Activated effector memory CD4-positive, alpha-beta T cell treated with Interleukin-2 at 50 U/mL for 16 hours (primary cell): ENCODE data around the gene SIK3.

Experiments
- DNase-seq: peaks from one replicate; pipeline ENCODE4 v3.0.0-alpha.2; 2020

The SIK3 gene

GRCh38 chr11:116885951-116886655, 212.1 kb downstream of the SIK3 start:
- no peak for DNase-seq

DNA sequence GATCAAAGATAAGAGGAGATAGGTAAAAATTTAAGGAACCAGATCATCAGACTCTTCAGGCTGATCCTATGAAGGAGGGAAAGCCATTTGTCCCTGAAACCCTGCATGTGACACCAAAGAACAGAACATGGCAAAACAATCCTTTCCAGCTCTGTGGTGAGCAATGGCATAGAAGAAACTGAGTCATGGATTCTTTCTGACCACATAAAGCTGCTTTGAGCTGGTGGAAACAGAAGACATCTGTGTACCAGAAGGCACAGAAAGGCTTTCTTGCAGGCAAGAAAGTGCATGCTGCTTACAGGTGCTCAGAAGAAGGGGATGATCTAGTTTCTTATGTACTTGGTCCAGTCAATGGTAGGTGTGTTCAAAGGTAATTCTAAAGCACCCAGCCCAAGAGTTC, 215.8 kb downstream of the SIK3 start:
- no peak for DNase-seq

- DNase-seq = no peak
Measured at GRCh38 chr11:116881143-116881542, 217.1 kb downstream of the SIK3 start.

DNA sequence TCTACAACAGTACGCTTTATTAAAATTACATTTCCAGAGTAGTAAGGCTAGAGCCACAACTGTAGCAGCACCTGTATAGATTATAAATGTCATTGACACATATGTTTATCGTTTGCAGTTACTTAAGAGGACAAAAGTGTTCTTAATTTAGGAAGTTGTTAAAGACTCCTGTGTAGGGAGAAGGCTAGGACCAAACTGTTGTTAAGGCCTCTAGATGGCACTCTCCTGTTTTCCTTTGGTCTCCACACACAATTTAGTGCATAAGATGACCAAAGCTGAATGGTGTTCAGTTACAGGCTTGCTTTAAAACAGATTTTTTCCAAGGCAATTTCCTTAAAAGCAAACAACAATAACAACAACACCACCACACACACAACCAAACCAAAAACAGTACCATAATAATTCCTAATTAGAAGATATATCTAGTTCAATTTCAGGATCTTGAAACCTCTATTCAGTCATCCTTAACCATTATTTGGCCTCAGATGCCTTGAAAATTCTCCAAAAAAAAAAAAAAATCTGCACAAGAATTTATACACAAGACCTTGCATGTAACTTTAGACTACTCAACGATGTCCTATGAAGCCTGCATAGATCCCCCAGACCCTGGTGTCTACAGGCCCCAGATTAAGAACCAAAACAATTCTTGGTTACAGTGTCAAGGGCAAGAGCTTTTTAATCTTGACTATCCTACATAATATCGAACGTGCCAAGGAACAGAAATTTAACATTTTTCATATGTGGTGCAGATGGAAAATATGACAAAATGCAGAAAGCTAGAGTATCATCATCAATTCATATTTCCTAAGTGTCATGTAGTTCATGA, 218.2 kb downstream of the SIK3 start:
- DNase-seq = no peak

DNA sequence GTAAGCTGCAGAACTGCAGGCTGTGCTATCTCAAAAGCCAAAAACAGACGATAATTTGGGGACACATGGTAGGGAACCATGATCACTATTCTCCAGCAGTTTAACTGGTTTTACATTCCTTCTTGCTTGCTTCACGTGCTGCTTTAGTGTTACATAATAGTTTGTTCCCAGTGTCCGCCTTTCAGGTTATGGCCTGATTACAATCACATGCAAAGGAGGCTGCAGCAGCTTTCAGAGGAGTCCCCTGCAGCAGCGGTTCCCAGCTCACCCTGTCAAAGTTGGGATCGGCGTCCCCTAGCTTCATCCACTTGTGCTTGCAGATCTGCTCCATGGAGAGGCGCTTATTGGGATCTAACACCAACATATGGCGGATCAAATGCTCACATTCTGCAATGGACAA, 221.6 kb downstream of the SIK3 start:
- DNase-seq = no peak

GRCh38 chr11:116875194-116875593, 223.0 kb downstream of the SIK3 start:
- DNase-seq = no peak

- DNase-seq = no peak
Measured at GRCh38 chr11:116874251-116874650, 224.0 kb downstream of the SIK3 start.

DNA sequence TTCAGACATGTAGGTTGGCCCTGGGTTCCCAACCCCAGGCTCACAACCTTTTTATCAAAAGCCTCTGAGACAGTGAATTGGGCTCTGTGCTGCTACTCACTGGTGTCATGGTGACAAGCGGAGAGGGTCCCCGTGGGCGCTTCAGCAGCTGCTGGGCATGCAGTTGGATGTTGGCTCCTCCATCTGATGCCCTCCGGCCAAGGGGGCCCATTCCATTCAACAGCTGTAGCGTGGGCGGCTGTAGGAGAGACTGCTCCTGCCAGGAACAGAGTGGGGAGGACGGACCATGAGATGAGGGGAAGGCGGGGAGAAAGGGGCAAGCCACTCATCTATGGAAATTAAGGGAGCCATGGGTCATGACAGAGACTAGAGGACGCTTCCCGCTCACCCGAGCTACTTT, 224.8 kb downstream of the SIK3 start:
- DNase-seq = no peak

- DNase-seq = no peak
Measured at GRCh38 chr11:116871248-116871647, 227.0 kb downstream of the SIK3 start.

DNA sequence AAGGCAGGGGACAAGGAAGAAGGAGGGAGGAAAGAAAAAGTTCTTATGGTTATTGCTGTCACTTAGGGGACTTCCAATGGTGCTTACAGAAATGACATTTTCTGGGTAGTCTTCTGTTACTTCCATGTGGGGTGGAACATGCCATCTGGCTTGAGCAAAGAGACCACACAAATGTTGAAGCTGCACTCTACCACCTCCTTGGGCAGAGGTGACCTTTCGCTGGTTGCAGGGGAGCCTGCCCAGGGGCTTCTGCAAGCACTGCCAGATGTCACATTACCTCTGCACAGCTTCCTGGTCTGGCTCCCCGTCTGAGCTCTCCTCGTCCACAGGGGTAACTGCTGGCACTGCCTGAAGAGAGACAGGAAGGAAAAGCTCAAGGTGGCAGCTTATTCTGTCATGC, 228.2 kb downstream of the SIK3 start:
- DNase-seq = no peak

GRCh38 chr11:116869610-116870009, 228.6 kb downstream of the SIK3 start:
- no peak for DNase-seq

- DNase-seq = no peak
Measured at GRCh38 chr11:116868066-116868465, 230.2 kb downstream of the SIK3 start.

GRCh38 chr11:116867619-116868018, 230.6 kb downstream of the SIK3 start:
- no peak for DNase-seq

GRCh38 chr11:116866804-116867455, 231.3 kb downstream of the SIK3 start:
- DNase-seq = no peak

DNA sequence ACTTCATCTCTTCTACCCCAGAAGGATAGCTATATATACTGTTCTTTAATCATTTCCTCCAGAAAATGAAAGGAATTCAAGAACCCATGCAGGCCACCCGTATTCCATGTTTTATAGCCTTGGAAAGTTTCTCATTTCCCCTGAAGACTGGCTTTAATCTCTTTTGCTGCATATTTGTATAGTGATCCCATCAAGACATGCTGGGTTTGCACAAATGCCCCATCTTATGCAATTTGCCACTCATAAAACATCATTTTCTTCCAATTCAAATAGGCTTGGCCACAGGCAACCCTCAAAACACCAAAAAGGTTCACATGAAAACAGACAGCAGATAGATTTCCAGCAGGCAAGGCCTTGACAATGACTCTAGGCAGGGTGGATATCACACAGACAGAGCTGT, 232.5 kb downstream of the SIK3 start:
- DNase-seq = no peak

DNA sequence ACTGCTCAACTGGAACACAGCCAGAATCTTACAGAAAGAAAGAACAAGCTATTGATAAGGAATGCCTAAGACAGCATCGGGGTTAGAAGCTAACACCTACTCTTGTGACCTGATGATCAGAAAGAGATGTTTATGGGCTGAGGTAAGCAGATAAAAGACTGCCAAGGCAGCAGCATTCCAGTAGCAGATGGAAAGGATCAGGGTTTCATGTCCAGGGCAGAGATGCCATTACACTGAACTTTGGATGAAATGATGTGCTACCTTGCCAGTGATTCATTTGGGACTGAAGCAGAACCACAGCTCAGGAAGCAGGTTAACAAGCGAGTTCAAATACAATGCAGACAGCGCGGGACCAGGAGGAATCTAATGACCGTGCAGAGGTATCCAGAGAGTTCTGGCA, 233.7 kb downstream of the SIK3 start:
- no peak for DNase-seq

DNA sequence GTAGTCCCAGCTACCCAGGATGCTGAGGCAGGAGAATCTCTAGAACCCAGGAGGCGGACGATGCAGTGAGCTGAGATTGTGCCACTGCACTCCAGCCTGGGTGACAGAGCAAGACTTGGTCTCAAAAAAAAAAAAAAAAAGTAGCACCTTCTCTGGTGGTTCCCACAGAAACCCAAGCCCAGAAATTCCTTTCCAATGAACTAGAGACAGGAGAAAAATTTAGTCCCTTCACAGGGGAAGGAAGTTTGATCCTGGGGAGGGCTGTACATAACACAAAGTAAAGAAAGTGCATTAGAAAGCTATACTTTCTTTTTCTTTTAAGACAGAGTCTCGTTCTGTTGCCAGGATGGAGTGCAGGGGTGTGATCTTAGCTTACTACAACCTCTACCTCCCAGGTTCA, 235.3 kb downstream of the SIK3 start:
- no peak for DNase-seq

GRCh38 chr11:116862185-116862584, 236.0 kb downstream of the SIK3 start:
- DNase-seq = no peak

- DNase-seq = no peak
Measured at GRCh38 chr11:116861539-116861938, 236.7 kb downstream of the SIK3 start.

- DNase-seq = no peak
Measured at GRCh38 chr11:116860303-116860702, 237.9 kb downstream of the SIK3 start.

- DNase-seq = no peak
Measured at GRCh38 chr11:116859175-116859574, 239.1 kb downstream of the SIK3 start.

DNA sequence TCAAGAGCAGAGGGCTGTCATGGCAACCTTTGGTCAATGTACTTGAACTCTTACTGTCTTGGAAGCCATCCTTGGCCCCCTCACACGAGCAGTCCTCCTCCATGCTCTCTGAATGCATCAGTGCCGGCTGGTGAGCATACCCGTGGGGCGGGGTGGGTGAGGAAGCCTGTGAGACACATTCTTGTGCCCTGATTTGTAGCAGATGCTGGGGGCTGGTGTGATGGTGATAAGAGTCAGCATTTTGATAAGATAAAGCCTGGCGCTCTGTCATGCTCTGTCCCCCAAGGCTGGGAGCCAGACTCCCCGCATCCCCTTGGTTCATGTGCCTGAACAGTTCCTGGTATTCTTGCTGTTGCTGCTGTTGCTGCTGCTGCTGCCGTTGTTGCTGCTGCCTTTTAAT, 240.3 kb downstream of the SIK3 start:
- no peak for DNase-seq

- DNase-seq = no peak
Measured at GRCh38 chr11:116857316-116857715, 240.9 kb downstream of the SIK3 start.

- DNase-seq = no peak
Measured at GRCh38 chr11:116856423-116856822, 241.8 kb downstream of the SIK3 start.
